ENCODE data around the gene NKAIN2. TPM values are rescaled to one million over a fixed set of nuclear protein-coding genes. Genes with fewer than 3 reads are reported as not detected.

NKAIN2 gene
- total RNA-seq: 3.4 to 37.9 TPM (median 4.0 TPM) in 3 replicates
- long read RNA-seq: 0 reads

- Mint-ChIP-seq H3K27ac (ENCODE audit: unreplicated experiment) (peak within 1 kb of the TSS; percentile 76), H3K9me3 (ENCODE audit: low read depth) (no peaks in the 10 kb centered on the region), H3K4me3 (ENCODE audit: unreplicated experiment) (peak within 1 kb of the TSS; percentile 89), H3K4me1 (ENCODE audit: low read depth) (peaks cover 39% of the 10 kb centered on the region), H3K27me3 (ENCODE audit: low read depth) (peaks cover 13% of the 10 kb centered on the region), H3K36me3 (ENCODE audit: low read depth) (no peaks in the 10 kb centered on the region)
- DNase-seq (ENCODE audit: low spot score): no peak
- TF ChIP-seq CTCF (IDR thresholded peaks at IDR 0.05): no peak
Observed at GRCh38 chr6:123803504-123804013, at the start of gene NKAIN2. TSS of gene NKAIN2 (plus strand) at chr6:123803865.

- Mint-ChIP-seq H3K4me3 (ENCODE audit: unreplicated experiment) (no peak overlapping the region), H3K9me3 (ENCODE audit: low read depth) (peaks cover 6% of the 10 kb centered on the region), H3K27me3 (ENCODE audit: low read depth) (no peaks in the 10 kb centered on the region), H3K27ac (ENCODE audit: unreplicated experiment) (no peak overlapping the region), H3K4me1 (ENCODE audit: low read depth) (no peaks in the 10 kb centered on the region), H3K36me3 (ENCODE audit: low read depth) (no peaks in the 10 kb centered on the region)
- DNase-seq (ENCODE audit: low spot score): no peak
- TF ChIP-seq CTCF (IDR thresholded peaks at IDR 0.05): no peak
Observed at GRCh38 chr6:123759472-123759871, 44.2 kb upstream of the NKAIN2 start.

GRCh38 chr6:123763904-123764303, 39.8 kb upstream of the NKAIN2 start:
- Mint-ChIP-seq H3K36me3 (ENCODE audit: low read depth) (no peaks in the 10 kb centered on the region), H3K9me3 (ENCODE audit: low read depth) (no peaks in the 10 kb centered on the region), H3K4me1 (ENCODE audit: low read depth) (no peaks in the 10 kb centered on the region), H3K4me3 (ENCODE audit: unreplicated experiment) (no peak overlapping the region), H3K27ac (ENCODE audit: unreplicated experiment) (no peak overlapping the region), H3K27me3 (ENCODE audit: low read depth) (peaks cover 2% of the 10 kb centered on the region)
- TF ChIP-seq CTCF (IDR thresholded peaks at IDR 0.05): no peak
- DNase-seq (ENCODE audit: low spot score): no peak

GRCh38 chr6:123764722-123765121, 38.9 kb upstream of the NKAIN2 start:
- no peaks in the 10 kb centered on the region for H3K4me1 Mint-ChIP-seq (ENCODE audit: low read depth)
- no peaks in the 10 kb centered on the region for H3K36me3 Mint-ChIP-seq (ENCODE audit: low read depth)
- H3K27me3 Mint-ChIP-seq (ENCODE audit: low read depth): peaks cover 2% of the 10 kb centered on the region
- no peak overlapping the region for H3K4me3 Mint-ChIP-seq (ENCODE audit: unreplicated experiment)
- DNase-seq (ENCODE audit: low spot score): no peak
- H3K27ac Mint-ChIP-seq (ENCODE audit: unreplicated experiment): no peak overlapping the region
- TF ChIP-seq CTCF (IDR thresholded peaks at IDR 0.05): no peak
- H3K9me3 Mint-ChIP-seq (ENCODE audit: low read depth): no peaks in the 10 kb centered on the region

- no peaks in the 10 kb centered on the region for H3K36me3 Mint-ChIP-seq (ENCODE audit: low read depth)
- DNase-seq (ENCODE audit: low spot score): no peak
- H3K27me3 Mint-ChIP-seq (ENCODE audit: low read depth): peaks cover 2% of the 10 kb centered on the region
- H3K27ac Mint-ChIP-seq (ENCODE audit: unreplicated experiment): no peak overlapping the region
- H3K9me3 Mint-ChIP-seq (ENCODE audit: low read depth): no peaks in the 10 kb centered on the region
- peaks cover 6% of the 10 kb centered on the region for H3K4me1 Mint-ChIP-seq (ENCODE audit: low read depth)
- H3K4me3 Mint-ChIP-seq (ENCODE audit: unreplicated experiment): no peak overlapping the region
- no peak for TF ChIP-seq CTCF (IDR thresholded peaks at IDR 0.05)
Observed at GRCh38 chr6:123768921-123769320, 34.7 kb upstream of the NKAIN2 start.
